Measurements from ENCODE around the gene CILP. TPM values are rescaled to one million over a fixed set of nuclear protein-coding genes. Genes with fewer than 3 reads are reported as not detected.
"Not testable (repeated sequence)": the region's sequence is repeated elsewhere in the genome, so short reads cannot be mapped to it uniquely, and the experiment has no call there.

Gene CILP
- total and polyA plus RNA-seq, 4 donors = 0.30 to 0.97 (median 0.66) TPM

DNA sequence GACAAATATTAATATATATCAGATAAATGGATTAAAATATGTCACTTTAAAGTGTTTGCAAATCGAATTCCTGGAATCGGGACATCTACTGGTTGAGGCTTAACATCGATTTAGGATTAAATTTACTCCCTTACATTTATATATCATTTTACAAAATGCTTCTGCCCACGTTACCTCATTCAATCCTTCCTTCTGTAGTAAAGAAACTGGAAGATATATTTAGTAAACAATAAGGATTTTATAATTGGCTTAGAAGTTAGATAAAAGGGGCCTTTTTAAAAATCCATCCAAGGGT is 27.5 kb downstream of the CILP start:
- DNase-seq (no peak), ATAC-seq (ENCODE audit: insufficient read depth, low FRiP score) (no peak)
- peaks cover 0 to 14% (median 3%) of the 10 kb centered on the region in 5 donors for H3K4me1 ChIP-seq (ENCODE audit: control insufficient read depth in 5 of 5, insufficient read depth in 5 of 5, low read length in 5 of 5)
- WGBS, 2 donors = 2 to 6% methylated on average over 4 of the region's 4 CpGs
- H3K27ac ChIP-seq (ENCODE audit: low read depth in 1 of 2, low read length in 1 of 2) = peak overlapping the region in 1 of 2 donors; percentile 53
- H3K4me3 ChIP-seq = no peak overlapping the region
- TF ChIP-seq, protein P1, sequence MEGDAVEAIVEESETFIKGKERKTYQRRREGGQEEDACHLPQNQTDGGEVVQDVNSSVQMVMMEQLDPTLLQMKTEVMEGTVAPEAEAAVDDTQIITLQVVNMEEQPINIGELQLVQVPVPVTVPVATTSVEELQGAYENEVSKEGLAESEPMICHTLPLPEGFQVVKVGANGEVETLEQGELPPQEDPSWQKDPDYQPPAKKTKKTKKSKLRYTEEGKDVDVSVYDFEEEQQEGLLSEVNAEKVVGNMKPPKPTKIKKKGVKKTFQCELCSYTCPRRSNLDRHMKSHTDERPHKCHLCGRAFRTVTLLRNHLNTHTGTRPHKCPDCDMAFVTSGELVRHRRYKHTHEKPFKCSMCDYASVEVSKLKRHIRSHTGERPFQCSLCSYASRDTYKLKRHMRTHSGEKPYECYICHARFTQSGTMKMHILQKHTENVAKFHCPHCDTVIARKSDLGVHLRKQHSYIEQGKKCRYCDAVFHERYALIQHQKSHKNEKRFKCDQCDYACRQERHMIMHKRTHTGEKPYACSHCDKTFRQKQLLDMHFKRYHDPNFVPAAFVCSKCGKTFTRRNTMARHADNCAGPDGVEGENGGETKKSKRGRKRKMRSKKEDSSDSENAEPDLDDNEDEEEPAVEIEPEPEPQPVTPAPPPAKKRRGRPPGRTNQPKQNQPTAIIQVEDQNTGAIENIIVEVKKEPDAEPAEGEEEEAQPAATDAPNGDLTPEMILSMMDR (IDR thresholded peaks at IDR 0.05; ENCODE audit: control extremely low read depth, extremely low read depth) = no peak
- H3K27me3 ChIP-seq (ENCODE audit: control insufficient read depth in 3 of 3, insufficient read depth in 3 of 3, low read length in 2 of 3) = no peaks in the 10 kb centered on the region
- peaks cover under 1 to 16% (median 7%) of the 10 kb centered on the region in 4 donors for H3K36me3 ChIP-seq (ENCODE audit: control insufficient read depth in 4 of 4, insufficient read depth in 4 of 4, low read length in 4 of 4)
- peak overlapping the region; percentile 80 to 94 for H3K9ac ChIP-seq (ENCODE audit: insufficient read depth in 1 of 2, low read length in 2 of 2)
- no peaks in the 10 kb centered on the region for H3K9me3 ChIP-seq (ENCODE audit: control insufficient read depth in 4 of 4, insufficient read depth in 3 of 4, low read length in 3 of 4)

DNA sequence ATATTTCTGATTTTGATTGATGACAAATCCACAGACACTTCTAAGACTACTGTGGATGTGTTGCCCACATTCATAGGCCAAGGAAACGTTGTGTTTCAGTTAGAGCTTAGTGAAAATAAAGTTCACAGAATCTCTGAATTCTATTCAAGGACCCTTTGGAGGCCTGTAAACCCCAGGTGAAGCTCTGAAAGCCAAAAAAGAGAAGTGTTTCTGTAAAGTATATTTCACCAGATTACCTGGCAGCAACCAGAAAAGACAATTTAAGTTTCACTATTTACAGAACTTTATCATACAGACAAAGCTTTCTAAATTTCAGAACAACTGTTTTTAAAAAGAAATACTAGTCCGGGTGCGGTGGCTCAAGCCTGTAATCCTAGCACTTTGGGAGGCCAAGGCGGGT is 28.7 kb downstream of the CILP start:
- no peak for DNase-seq
- H3K27ac ChIP-seq (ENCODE audit: low read depth in 1 of 2, low read length in 1 of 2) = no peak overlapping the region
- no peak overlapping the region for H3K4me3 ChIP-seq

DNA sequence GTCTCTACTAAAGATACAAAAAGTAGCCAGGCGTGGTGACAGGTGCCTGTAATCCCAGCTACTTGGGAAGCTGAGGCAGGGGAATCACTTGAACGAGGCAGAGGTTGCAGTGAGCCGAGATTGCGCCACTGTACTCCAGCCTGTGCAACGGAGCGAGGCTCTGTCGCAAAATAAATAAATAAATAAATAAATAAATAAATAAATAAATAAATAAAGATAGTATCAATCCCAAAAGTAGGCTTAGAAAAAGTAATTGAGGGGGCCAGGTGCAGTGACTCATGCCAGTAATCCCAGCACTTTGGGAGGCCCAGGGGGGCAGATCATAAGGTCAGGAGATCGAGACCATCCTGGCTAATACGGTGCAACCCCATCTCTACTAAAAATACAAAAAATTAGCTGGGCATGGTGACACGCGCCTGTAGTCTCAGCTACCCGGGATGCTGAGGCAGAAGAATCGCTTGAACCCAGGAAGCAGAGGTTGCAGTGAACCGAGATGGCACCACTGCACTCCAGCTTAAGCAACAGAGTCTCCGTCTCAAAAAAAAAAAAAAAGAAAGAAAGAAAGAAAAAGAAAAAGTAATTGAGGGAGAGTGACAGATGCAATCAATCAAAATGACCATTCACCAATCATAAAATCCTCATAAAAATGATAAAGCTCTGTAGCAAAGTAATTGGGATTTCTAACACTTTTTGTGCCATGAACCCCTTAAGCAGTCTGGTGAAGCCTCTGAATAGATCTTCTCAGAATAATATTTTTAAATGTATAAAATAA is 29.5 kb downstream of the CILP start:
- H3K36me3 ChIP-seq (ENCODE audit: control insufficient read depth in 4 of 4, insufficient read depth in 4 of 4, low read length in 4 of 4) = peaks cover 7 to 32% (median 21%) of the 10 kb centered on the region in 4 donors
- H3K4me1 ChIP-seq (ENCODE audit: control insufficient read depth in 5 of 5, insufficient read depth in 5 of 5, low read length in 5 of 5) = peaks cover 0 to 14% (median 3%) of the 10 kb centered on the region in 5 donors
- ATAC-seq (ENCODE audit: insufficient read depth, low FRiP score); H3K9ac ChIP-seq (ENCODE audit: insufficient read depth in 1 of 2, low read length in 2 of 2); H3K9me3 ChIP-seq (ENCODE audit: control insufficient read depth in 4 of 4, insufficient read depth in 3 of 4, low read length in 3 of 4); H3K27ac ChIP-seq (ENCODE audit: low read depth in 1 of 2, low read length in 1 of 2); H3K27me3 ChIP-seq (ENCODE audit: control insufficient read depth in 3 of 3, insufficient read depth in 3 of 3, low read length in 2 of 3); H3K4me3 ChIP-seq; DNase-seq: not testable (repeated sequence)
- WGBS, 2 donors = 78 to 87% methylated on average over 15 of the region's 15 CpGs

More for the DNA sequence above, 28.7 kb downstream of the CILP start:
- H3K27me3 ChIP-seq (ENCODE audit: control insufficient read depth in 3 of 3, insufficient read depth in 3 of 3, low read length in 2 of 3) = no peaks in the 10 kb centered on the region
- ATAC-seq (ENCODE audit: insufficient read depth, low FRiP score) = no peak
- no peak overlapping the region for H3K9ac ChIP-seq (ENCODE audit: insufficient read depth in 1 of 2, low read length in 2 of 2)
- 80 to 82% methylated on average over 4 of the region's 4 CpGs for WGBS, 2 donors
- TF ChIP-seq, protein P1 (IDR thresholded peaks at IDR 0.05; ENCODE audit: control extremely low read depth, extremely low read depth) = no peak
- H3K9me3 ChIP-seq (ENCODE audit: control insufficient read depth in 4 of 4, insufficient read depth in 3 of 4, low read length in 3 of 4) = no peaks in the 10 kb centered on the region
- H3K4me1 ChIP-seq (ENCODE audit: control insufficient read depth in 5 of 5, insufficient read depth in 5 of 5, low read length in 5 of 5) = peaks cover 0 to 14% (median 3%) of the 10 kb centered on the region in 5 donors
- H3K36me3 ChIP-seq (ENCODE audit: control insufficient read depth in 4 of 4, insufficient read depth in 4 of 4, low read length in 4 of 4) = peaks cover 4 to 24% (median 15%) of the 10 kb centered on the region in 4 donors

DNA sequence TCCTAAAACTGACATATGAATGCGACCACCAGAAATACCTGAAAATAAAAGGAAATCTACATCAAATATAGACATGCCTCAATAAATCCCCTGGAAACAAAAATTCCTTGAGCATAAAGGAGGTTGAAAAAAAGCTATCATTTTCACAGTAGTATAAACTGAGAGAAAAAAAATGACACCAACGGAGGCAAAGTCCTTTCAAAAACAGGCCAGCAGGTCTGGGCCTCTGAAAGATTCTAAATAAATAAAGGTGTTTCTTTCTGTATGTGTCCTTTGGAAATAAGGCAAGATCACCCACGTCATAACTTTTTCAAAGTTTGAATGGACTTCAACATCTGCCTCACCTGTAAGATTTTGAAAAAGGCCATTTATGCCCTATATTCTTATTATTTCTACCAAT is 31.1 kb downstream of the CILP start:
- ATAC-seq (ENCODE audit: insufficient read depth, low FRiP score) (no peak), DNase-seq (no peak)
- H3K27ac ChIP-seq (ENCODE audit: low read depth in 1 of 2, low read length in 1 of 2) = no peak overlapping the region
- H3K36me3 ChIP-seq (ENCODE audit: control insufficient read depth in 4 of 4, insufficient read depth in 4 of 4, low read length in 4 of 4) = peaks cover 12 to 38% (median 24%) of the 10 kb centered on the region in 4 donors
- no peak overlapping the region for H3K9ac ChIP-seq (ENCODE audit: insufficient read depth in 1 of 2, low read length in 2 of 2)
- H3K9me3 ChIP-seq (ENCODE audit: control insufficient read depth in 4 of 4, insufficient read depth in 3 of 4, low read length in 3 of 4) = no peaks in the 10 kb centered on the region
- H3K4me3 ChIP-seq = no peak overlapping the region
- TF ChIP-seq, protein P1 (IDR thresholded peaks at IDR 0.05; ENCODE audit: control extremely low read depth, extremely low read depth) = no peak
- H3K27me3 ChIP-seq (ENCODE audit: control insufficient read depth in 3 of 3, insufficient read depth in 3 of 3, low read length in 2 of 3) = no peaks in the 10 kb centered on the region
- peaks cover 0 to 10% (median 2%) of the 10 kb centered on the region in 5 donors for H3K4me1 ChIP-seq (ENCODE audit: control insufficient read depth in 5 of 5, insufficient read depth in 5 of 5, low read length in 5 of 5)
- WGBS, 2 donors = 97 to 100% methylated on average over 3 of the region's 3 CpGs
